GM20000 (cell line): Measurements from ENCODE around the gene TTLL5.

Source experiments
- DNase-seq: peaks from one replicate; pipeline ENCODE4 v3.0.0; 2012; ENCODE audit warnings: low spot score
- CTCF ChIP-seq: IDR thresholded peaks from 2 replicates; pipeline ENCODE4 v1.5.1; 2012; ENCODE audit warnings: mild to moderate bottlenecking, control low read depth; ENCODE audit errors: extremely low read depth, missing control alignments

The TTLL5 gene

GRCh38 chr14:75626396-75626795 lies 34.6 kb upstream of the TTLL5 start:
- TF ChIP-seq CTCF: no peak

GRCh38 chr14:75626863-75627262 lies 34.2 kb upstream of the TTLL5 start:
- no peak for TF ChIP-seq CTCF

More at GRCh38 chr14:75626396-75626795, 34.6 kb upstream of the TTLL5 start:
- no peak for DNase-seq

GRCh38 chr14:75627406-75627805 lies 33.6 kb upstream of the TTLL5 start:
- DNase-seq: no peak

More at GRCh38 chr14:75626863-75627262, 34.2 kb upstream of the TTLL5 start:
- DNase-seq: no peak

GRCh38 chr14:75628816-75629215 lies 32.2 kb upstream of the TTLL5 start:
- TF ChIP-seq CTCF: no peak
- DNase-seq: no peak

More at GRCh38 chr14:75627406-75627805, 33.6 kb upstream of the TTLL5 start:
- no peak for TF ChIP-seq CTCF

GRCh38 chr14:75630695-75631452 lies 30.2 kb upstream of the TTLL5 start:
- no peak for DNase-seq

GRCh38 chr14:75631453-75631831 lies 29.6 kb upstream of the TTLL5 start:
- no peak for TF ChIP-seq CTCF
- DNase-seq: no peak

More at GRCh38 chr14:75630695-75631452, 30.2 kb upstream of the TTLL5 start:
- no peak for TF ChIP-seq CTCF

- no peak for DNase-seq
- TF ChIP-seq CTCF: no peak
Observed at GRCh38 chr14:75634848-75635247, 26.2 kb upstream of the TTLL5 start.
